ENCODE measurements around the gene HASPIN. TPM values are rescaled to one million over a fixed set of nuclear protein-coding genes. Genes with fewer than 3 reads are reported as not detected.

The HASPIN gene
- total RNA-seq, 4 donors from 2014 or later = 0.13 to 0.23 TPM; not detected in 2

GRCh38 chr17:3693829-3694231 is 29.9 kb upstream of the HASPIN start:
- intact Hi-C loops (cut with DNase I) = no loop called here
- Histone ChIP-seq H3K4me3 (no peak overlapping the region), H3K9me3 (peaks cover 0 to 11% (median 5%) of the 10 kb centered on the region in 4 donors), H3K4me1 (peaks cover 18 to 23% (median 21%) of the 10 kb centered on the region in 4 donors), H3K27ac (replicated peaks in 1 of 4) (no peak overlapping the region), H3K27me3 (peaks cover 0 to 89% (median 35%) of the 10 kb centered on the region in 4 donors), H3K36me3 (no peaks in the 10 kb centered on the region)
- DNase-seq (ENCODE audit: extremely low spot score) = no peak
- WGBS = 74% methylated on average over 9 of the region's 9 CpGs
- TF ChIP-seq POLR2AphosphoS5 (IDR thresholded peaks at IDR 0.05) (no peak), POLR2A (IDR thresholded peaks at IDR 0.05; ENCODE audit: low read depth) (no peak), EP300 (IDR thresholded peaks at IDR 0.05) (no peak)
- TF ChIP-seq, protein P1, sequence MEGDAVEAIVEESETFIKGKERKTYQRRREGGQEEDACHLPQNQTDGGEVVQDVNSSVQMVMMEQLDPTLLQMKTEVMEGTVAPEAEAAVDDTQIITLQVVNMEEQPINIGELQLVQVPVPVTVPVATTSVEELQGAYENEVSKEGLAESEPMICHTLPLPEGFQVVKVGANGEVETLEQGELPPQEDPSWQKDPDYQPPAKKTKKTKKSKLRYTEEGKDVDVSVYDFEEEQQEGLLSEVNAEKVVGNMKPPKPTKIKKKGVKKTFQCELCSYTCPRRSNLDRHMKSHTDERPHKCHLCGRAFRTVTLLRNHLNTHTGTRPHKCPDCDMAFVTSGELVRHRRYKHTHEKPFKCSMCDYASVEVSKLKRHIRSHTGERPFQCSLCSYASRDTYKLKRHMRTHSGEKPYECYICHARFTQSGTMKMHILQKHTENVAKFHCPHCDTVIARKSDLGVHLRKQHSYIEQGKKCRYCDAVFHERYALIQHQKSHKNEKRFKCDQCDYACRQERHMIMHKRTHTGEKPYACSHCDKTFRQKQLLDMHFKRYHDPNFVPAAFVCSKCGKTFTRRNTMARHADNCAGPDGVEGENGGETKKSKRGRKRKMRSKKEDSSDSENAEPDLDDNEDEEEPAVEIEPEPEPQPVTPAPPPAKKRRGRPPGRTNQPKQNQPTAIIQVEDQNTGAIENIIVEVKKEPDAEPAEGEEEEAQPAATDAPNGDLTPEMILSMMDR (IDR thresholded peaks at IDR 0.05) = no peak

DNA sequence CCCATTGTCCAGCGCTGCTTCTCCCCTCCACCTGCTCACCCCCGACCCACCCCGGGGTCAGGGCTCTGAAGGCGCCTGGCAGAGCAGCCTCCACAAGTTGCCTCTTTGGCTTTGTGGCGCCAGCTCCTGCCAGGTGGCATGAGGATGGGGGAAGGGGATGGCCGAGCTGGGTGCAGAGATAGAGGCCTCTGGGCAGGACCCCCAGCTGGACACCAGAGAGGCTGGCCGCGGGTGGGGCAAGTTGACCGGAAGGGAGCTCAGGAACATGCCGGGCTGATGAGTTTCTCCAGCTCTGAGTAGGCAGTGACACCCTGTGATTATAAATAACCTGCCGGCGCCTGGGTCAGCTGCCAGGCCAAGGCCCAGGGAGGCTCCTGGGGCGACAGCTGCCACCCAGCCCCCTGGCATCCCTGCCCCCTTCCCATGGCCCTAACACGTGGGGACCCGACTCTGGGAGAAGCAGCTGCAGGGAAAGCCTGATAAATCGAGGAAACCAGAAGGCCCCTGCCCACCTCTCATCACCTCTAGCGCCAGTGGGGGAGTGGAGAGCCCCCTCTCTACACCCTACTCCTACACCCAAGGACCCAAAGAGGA is 28.5 kb upstream of the HASPIN start:
- H3K27me3 ChIP-seq = peaks cover 0 to 75% (median 34%) of the 10 kb centered on the region in 4 donors
- no peak overlapping the region for H3K27ac ChIP-seq (replicated peaks in 1 of 4)
- peak overlapping the region; percentile 51 to 58 (median 55) for H3K4me3 ChIP-seq
- no peaks in the 10 kb centered on the region for H3K36me3 ChIP-seq
- 20% methylated on average over 14 of the region's 17 CpGs for WGBS
- H3K4me1 ChIP-seq = peaks cover 18 to 23% (median 21%) of the 10 kb centered on the region in 4 donors
- peaks cover 0 to 11% (median 5%) of the 10 kb centered on the region in 4 donors for H3K9me3 ChIP-seq
- no peak for DNase-seq (ENCODE audit: extremely low spot score)
- intact Hi-C loops (cut with DNase I) = no loop called here
- TF ChIP-seq EP300 (IDR thresholded peaks at IDR 0.05) (no peak), POLR2AphosphoS5 (IDR thresholded peaks at IDR 0.05) (no peak), POLR2A (IDR thresholded peaks at IDR 0.05; ENCODE audit: low read depth) (no peak)
- TF ChIP-seq, protein P1 (IDR thresholded peaks at IDR 0.05) = no peak

DNA sequence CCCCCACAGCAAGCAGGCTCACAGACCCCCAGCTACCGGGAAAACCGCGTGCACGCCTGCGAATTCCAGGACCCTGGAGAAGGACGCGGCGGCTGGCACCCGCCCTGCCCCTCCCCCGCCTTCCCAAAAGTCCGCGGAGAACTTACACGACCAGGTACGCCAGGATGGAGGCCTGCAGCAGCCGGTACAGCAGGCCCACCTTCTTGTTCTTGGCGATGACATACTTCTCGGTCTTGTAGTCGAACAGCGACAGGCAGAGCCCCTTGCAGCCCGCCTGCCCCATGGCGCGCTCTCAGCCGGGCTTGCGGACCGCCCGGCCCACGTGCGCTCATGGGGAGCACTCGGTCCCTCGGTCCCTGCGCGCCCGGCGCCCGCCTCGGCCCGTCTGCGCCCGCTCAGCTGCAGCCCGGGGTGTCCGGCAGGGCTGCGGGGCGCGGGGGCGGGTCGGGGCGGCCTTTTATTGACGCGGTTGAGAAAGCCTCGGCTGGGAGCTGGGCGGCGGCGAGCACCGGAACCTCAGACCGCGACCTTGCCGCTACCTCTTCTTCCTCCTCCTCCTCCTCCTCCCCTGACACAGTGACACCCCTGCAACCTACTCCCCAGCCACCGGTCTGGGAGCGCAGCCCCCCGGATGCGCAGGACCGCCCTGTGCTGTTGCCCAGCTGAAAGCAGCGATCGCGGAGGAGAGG is 27.8 kb upstream of the HASPIN start, which contains the start of gene P2RX5:
TSS of gene P2RX5 (minus strand) at position 433 of the 689 bp plus-strand sequence. CDS start at position 283, 150 bp downstream.
- Histone ChIP-seq H3K4me1 (peaks cover 18 to 23% (median 21%) of the 10 kb centered on the region in 4 donors), H3K36me3 (no peaks in the 10 kb centered on the region), H3K27me3 (peaks cover 0 to 69% (median 31%) of the 10 kb centered on the region in 4 donors), H3K9me3 (peaks cover 0 to 11% (median 5%) of the 10 kb centered on the region in 4 donors), H3K4me3 (peak within 1 kb of the TSS; percentile 51 to 58 (median 55)), H3K27ac (replicated peaks in 1 of 4) (no peak within 1 kb of the TSS)
- WGBS = 2% methylated on average over 15 of the region's 65 CpGs
- DNase-seq (ENCODE audit: extremely low spot score) = no peak
- TF ChIP-seq EP300 (IDR thresholded peaks at IDR 0.05) (no peak), POLR2AphosphoS5 (IDR thresholded peaks at IDR 0.05) (no peak), POLR2A (IDR thresholded peaks at IDR 0.05; ENCODE audit: low read depth) (no peak)
- TF ChIP-seq, protein P1 (IDR thresholded peaks at IDR 0.05) = no peak
- intact Hi-C loops (cut with DNase I) = no loop called here

DNA sequence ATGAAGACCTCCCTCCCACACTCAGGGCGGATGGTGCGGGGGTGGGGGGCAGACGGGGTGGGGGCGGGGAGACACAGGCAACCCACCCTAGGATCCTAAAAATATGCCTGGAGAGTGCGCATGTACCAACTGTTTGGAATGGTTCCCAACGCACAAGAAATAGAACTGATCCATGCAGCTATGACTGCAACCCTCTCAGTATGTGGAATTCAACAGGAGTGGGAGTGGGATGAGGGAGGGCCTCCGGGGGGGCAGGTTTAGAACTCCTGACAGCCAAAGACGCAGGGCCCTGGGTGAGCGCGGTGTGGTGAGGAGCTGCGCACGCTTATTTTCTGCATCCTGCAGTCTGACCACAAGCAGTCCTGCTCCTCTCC is 26.6 kb upstream of the HASPIN start:
- Histone ChIP-seq H3K27me3 (peaks cover 0 to 57% (median 30%) of the 10 kb centered on the region in 4 donors), H3K36me3 (no peaks in the 10 kb centered on the region), H3K27ac (replicated peaks in 1 of 4) (no peak overlapping the region), H3K4me3 (no peak overlapping the region), H3K4me1 (peaks cover 18 to 23% (median 21%) of the 10 kb centered on the region in 4 donors), H3K9me3 (peaks cover 0 to 11% (median 5%) of the 10 kb centered on the region in 4 donors)
- intact Hi-C loops (cut with DNase I) = no loop called here
- TF ChIP-seq, protein P1 (IDR thresholded peaks at IDR 0.05) = no peak
- TF ChIP-seq EP300 (IDR thresholded peaks at IDR 0.05) (no peak), POLR2A (IDR thresholded peaks at IDR 0.05; ENCODE audit: low read depth) (no peak), POLR2AphosphoS5 (IDR thresholded peaks at IDR 0.05) (no peak)
- no peak for DNase-seq (ENCODE audit: extremely low spot score)
- 57% methylated on average over 9 of the region's 12 CpGs for WGBS

Data from esophagus muscularis mucosa (tissue), 4 donors.